Omental fat pad (tissue), 4 donors: ENCODE results near the gene NFE2L3. TPM values are rescaled to one million over a fixed set of nuclear protein-coding genes. Genes with fewer than 3 reads are reported as not detected.
"Not testable (repeated sequence)": the region's sequence is repeated elsewhere in the genome, so short reads cannot be mapped to it uniquely, and the experiment has no call there.

Experiments
- ATAC-seq: fragments of 150-250 bp; one replicate; pipeline ENCODE4 v1.9.1; 2016; ENCODE audit warnings: mild to moderate bottlenecking, moderate library complexity; ENCODE audit not compliant: low FRiP score
- DNase-seq: peaks from one replicate; pipeline ENCODE4 v3.0.0-alpha.2; 2019; ENCODE audit warnings: low spot score
- CTCF ChIP-seq, 3 donors: fragments of 450-650 bp; IDR thresholded peaks; one replicate each; pipeline ENCODE4 v1.5.1; 2016 to 2017; ENCODE audit warnings: antibody characterized with exemption in 3 of 3, mild to moderate bottlenecking in 3 of 3, moderate library complexity in 2 of 3
- total RNA-seq, 4 donors: library from RNA; depleted of rRNA; stranded (reverse); fragments of >200 nt; gene quantifications; one replicate each; pipeline ENCODE4 v1.1.0, GENCODE V29; 2016

NFE2L3 gene
- total RNA-seq, 4 donors from 2014 or later: 3.9 to 12.1 (median 5.3) TPM

DNA sequence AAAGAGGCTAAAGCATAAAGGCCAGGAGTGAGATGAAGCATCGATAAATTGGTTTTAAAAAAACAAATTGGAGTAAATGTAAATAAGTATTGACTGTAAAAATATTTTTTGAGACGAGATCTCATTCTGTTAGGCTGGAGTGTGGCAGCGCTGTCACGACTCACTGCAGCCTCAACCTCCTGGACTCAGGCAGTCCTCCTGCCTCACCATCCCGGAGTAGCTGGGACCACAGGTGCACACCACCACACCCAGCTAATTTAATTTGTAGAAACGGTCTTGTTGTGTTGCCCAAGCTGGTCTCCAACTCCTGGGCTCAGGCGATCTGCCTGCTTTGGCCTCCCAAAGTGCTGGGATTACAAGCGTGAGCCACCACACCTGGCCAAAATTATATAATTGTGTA lies 30.7 kb downstream of the NFE2L3 start:
- ATAC-seq: no peak
- no peak for TF ChIP-seq CTCF (IDR thresholded peaks at IDR 0.05)
- no peak for DNase-seq

- TF ChIP-seq CTCF (IDR thresholded peaks at IDR 0.05): no peak
- DNase-seq: no peak
- no peak for ATAC-seq
Measured at GRCh38 chr7:26183545-26184280, 31.7 kb downstream of the NFE2L3 start.

- not testable (repeated sequence) for DNase-seq
Measured at GRCh38 chr7:26184281-26185101, 32.5 kb downstream of the NFE2L3 start.

DNA sequence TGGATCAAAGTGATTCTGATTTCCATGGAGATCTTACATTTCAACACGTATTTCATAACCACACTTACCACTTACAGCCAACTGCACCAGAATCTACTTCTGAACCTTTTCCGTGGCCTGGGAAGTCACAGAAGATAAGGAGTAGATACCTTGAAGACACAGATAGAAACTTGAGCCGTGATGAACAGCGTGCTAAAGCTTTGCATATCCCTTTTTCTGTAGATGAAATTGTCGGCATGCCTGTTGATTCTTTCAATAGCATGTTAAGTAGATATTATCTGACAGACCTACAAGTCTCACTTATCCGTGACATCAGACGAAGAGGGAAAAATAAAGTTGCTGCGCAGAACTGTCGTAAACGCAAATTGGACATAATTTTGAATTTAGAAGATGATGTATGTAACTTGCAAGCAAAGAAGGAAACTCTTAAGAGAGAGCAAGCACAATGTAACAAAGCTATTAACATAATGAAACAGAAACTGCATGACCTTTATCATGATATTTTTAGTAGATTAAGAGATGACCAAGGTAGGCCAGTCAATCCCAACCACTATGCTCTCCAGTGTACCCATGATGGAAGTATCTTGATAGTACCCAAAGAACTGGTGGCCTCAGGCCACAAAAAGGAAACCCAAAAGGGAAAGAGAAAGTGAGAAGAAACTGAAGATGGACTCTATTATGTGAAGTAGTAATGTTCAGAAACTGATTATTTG lies 33.3 kb downstream of the NFE2L3 start:
- DNase-seq: no peak
- no peak for TF ChIP-seq CTCF (IDR thresholded peaks at IDR 0.05)
- no peak for ATAC-seq

More at GRCh38 chr7:26184281-26185101, 32.5 kb downstream of the NFE2L3 start:
- ATAC-seq: not testable (repeated sequence)

GRCh38 chr7:26185844-26186180 lies 33.8 kb downstream of the NFE2L3 start:
- no peak for TF ChIP-seq CTCF (IDR thresholded peaks at IDR 0.05)
- DNase-seq (no peak), ATAC-seq (no peak)

DNA sequence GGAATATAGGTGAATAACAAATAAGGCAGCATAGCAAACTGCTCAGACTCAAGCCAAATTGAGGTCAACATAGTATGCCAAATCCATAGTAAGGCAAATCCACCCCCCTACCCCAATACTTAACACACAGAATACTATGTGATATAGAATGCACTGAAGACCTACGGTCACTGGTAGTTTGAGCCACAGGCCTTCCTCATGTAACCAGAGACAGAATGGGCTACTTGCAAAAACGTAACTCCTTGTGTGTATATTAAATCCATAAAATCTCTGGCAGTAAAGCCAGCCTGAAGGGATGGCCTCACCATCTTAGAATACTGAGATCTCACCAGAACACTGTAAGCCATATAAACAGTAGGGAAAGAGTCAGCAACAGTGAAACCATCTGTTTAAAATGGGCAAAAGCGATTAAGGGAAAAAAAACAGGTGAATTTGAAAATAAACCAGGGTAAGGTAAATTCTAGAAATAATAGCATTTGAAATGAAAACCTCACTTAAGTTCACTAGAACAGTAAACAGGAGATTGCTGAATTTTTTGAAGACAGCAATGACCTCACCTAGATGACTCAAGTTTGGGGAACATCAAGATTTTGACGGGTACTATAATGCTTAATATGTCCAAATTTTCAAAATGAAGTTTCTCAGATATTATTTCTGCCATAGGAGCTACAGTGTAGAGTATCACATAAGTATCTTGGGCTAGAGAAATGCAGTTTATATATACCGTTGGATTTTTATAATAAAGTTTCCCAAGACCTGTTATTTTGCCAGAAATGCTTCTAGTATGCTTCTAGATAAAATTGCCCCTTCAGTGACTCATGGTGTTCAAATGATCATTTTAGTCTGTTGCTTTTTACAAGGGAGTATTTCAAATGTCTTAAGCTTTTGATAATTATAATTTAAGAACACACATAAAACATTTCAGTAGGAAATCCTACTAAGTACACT lies 34.6 kb downstream of the NFE2L3 start:
- no peak for TF ChIP-seq CTCF (IDR thresholded peaks at IDR 0.05)
- no peak for DNase-seq
- peak; percentile 42 for ATAC-seq
